Cardiac fibroblast (primary cell): ENCODE data around the gene GALNS.

Experiments used
- DNase-seq, 2 donors: peaks; one replicate each; pipeline versions ENCODE4 v3.0.0 to v3.0.0-alpha.2; 2010; ENCODE audit warnings: low read depth in 2 of 2
- H3K4me3 ChIP-seq, 2 donors: replicated peaks in 1 of 2; 1 replicate in 1 of 2; 2 replicates in 1 of 2; pipeline ENCODE4 v1.5.1; 2011; ENCODE audit warnings: low read depth in 2 of 2, low read length in 2 of 2, mild to moderate bottlenecking in 2 of 2, moderate library complexity in 1 of 2
- CTCF ChIP-seq: IDR thresholded peaks from one replicate; pipeline ENCODE4 v1.5.1; 2011; ENCODE audit warnings: low read depth, mild to moderate bottlenecking, low read length, inconsistent platforms

Gene GALNS

GRCh38 chr16:88872650-88873331 lies 16.0 kb upstream of the GALNS start:
- H3K4me3 ChIP-seq, result no peak overlapping the region
- DNase-seq, result no peak
- TF ChIP-seq CTCF, result no peak

- DNase-seq, result no peak
- H3K4me3 ChIP-seq, result no peak overlapping the region
- TF ChIP-seq CTCF, result no peak
Observed at GRCh38 chr16:88871730-88872416, 15.1 kb upstream of the GALNS start.

GRCh38 chr16:88871349-88871702 lies 14.6 kb upstream of the GALNS start:
- H3K4me3 ChIP-seq, result no peak overlapping the region
- DNase-seq, result no peak
- no peak for TF ChIP-seq CTCF

- TF ChIP-seq CTCF, result no peak
- no peak overlapping the region for H3K4me3 ChIP-seq
- no peak for DNase-seq
Observed at GRCh38 chr16:88870608-88871348, 14.0 kb upstream of the GALNS start.

GRCh38 chr16:88869673-88869980 lies 12.9 kb upstream of the GALNS start:
- DNase-seq, result no peak
- no peak for TF ChIP-seq CTCF
- H3K4me3 ChIP-seq, result no peak overlapping the region

- no peak for DNase-seq
- TF ChIP-seq CTCF, result no peak
- no peak overlapping the region for H3K4me3 ChIP-seq
Observed at GRCh38 chr16:88868974-88869672, 12.4 kb upstream of the GALNS start.
